Measurements from ENCODE around the gene TNPO1. TPM values are rescaled to one million over a fixed set of nuclear protein-coding genes. Genes with fewer than 3 reads are reported as not detected.

Gene TNPO1
- total and polyA plus RNA-seq, 9 of the 15 experiments (the other 6 are each of a cell fraction or from before 2014, with no cell fraction given), result 20.8 to 176 (median 97.9) TPM

DNA sequence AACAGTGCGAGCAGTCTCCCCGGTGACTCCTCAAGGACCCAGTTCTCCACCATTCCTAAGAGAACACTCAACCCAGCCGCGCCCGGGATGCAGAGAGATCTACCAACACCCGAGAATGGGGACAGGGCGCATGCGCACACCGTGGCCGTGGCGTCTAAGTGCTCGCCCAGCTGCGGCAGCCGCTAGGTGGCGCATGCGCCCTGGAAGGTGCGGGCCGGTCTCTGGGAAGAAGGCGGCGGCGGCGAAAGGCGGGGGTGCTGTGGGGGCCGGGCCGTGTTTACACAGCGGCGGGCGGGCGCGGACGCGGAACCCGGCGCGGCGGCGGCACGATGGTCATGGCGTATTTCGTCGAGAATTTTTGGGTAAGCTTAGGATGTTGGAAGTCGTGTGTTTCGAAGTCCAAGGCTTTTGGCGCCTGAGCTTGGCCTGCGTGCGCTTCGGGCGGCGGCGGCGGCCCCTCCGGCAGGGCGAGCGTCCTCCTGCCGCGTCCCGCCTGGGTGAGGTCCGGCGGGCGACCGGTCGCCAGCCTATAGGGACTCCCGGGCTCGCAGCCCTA is 139.4 kb downstream of the TNPO1 start, which contains the start of gene FCHO2 (continued):
- peak; percentile 94 for TF ChIP-seq RBFOX2 (IDR thresholded peaks at IDR 0.05; ENCODE audit: low read depth, low read length)
- TF ChIP-seq EGR1 (conservative IDR thresholded peaks at IDR 0.05), result peak; percentile 92
- 0 out of 2 replicates have a peak, but pooled peaks have one; percentile 17 for TF ChIP-seq CBFB (CRISPR knock-in tag; IDR thresholded peaks at IDR 0.05)
- TF ChIP-seq, protein P1, sequence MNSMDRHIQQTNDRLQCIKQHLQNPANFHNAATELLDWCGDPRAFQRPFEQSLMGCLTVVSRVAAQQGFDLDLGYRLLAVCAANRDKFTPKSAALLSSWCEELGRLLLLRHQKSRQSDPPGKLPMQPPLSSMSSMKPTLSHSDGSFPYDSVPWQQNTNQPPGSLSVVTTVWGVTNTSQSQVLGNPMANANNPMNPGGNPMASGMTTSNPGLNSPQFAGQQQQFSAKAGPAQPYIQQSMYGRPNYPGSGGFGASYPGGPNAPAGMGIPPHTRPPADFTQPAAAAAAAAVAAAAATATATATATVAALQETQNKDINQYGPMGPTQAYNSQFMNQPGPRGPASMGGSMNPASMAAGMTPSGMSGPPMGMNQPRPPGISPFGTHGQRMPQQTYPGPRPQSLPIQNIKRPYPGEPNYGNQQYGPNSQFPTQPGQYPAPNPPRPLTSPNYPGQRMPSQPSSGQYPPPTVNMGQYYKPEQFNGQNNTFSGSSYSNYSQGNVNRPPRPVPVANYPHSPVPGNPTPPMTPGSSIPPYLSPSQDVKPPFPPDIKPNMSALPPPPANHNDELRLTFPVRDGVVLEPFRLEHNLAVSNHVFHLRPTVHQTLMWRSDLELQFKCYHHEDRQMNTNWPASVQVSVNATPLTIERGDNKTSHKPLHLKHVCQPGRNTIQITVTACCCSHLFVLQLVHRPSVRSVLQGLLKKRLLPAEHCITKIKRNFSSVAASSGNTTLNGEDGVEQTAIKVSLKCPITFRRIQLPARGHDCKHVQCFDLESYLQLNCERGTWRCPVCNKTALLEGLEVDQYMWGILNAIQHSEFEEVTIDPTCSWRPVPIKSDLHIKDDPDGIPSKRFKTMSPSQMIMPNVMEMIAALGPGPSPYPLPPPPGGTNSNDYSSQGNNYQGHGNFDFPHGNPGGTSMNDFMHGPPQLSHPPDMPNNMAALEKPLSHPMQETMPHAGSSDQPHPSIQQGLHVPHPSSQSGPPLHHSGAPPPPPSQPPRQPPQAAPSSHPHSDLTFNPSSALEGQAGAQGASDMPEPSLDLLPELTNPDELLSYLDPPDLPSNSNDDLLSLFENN (IDR thresholded peaks at IDR 0.05; ENCODE audit: low read depth in 2 of 2, low read length in 2 of 2), result peak in 1 of 2 experiments; percentile 65; a peak in 1 of 4 replicates
- TF ChIP-seq GTF2E2 (tag; IDR thresholded peaks at IDR 0.05), result peak; percentile 73; the same call in 1 of the 2 replicates
- TF ChIP-seq KLF16 (IDR thresholded peaks at IDR 0.05), result peak; percentile 25; the same call in 1 of the 2 replicates
- TF ChIP-seq ARID2 (IDR thresholded peaks at IDR 0.05), result no peak
- TF ChIP-seq KDM5B (IDR thresholded peaks at IDR 0.05; ENCODE audit: insufficient replicate concordance, low read depth, low read length), result peak; percentile 72
- peak; percentile 82 to 86; a peak in 3 of 4 replicates for TF ChIP-seq MAZ (CRISPR knock-in tag; conservative IDR thresholded peaks at IDR 0.05 in 1 of 2, IDR thresholded peaks at IDR 0.05 in 1 of 2)
- TF ChIP-seq ZNF224 (CRISPR knock-in tag; IDR thresholded peaks at IDR 0.05), result 0 out of 2 replicates have a peak, but pooled peaks have one; percentile 59
- no peak for TF ChIP-seq ATF1 (CRISPR knock-in tag; IDR thresholded peaks at IDR 0.05)
- TF ChIP-seq ATF1 (tag; IDR thresholded peaks at IDR 0.05), result peak; percentile 74
- TF ChIP-seq MYC (IDR thresholded peaks at IDR 0.05; ENCODE audit: low read depth, low read length), result peak; percentile 66
- TF ChIP-seq MYC (CRISPR knock-in tag; IDR thresholded peaks at IDR 0.05; ENCODE audit: borderline replicate concordance, low read depth), result no peak
- TF ChIP-seq ELF1 (tag; IDR thresholded peaks at IDR 0.05), result peak; percentile 54; the same call in 1 of the 2 replicates
- TF ChIP-seq GABPA (tag; conservative IDR thresholded peaks at IDR 0.05; ENCODE audit: low read depth), result no peak; the same call in 1 of the 2 replicates
- no peak for TF ChIP-seq BRCA1 (IDR thresholded peaks at IDR 0.05)
- no peak for TF ChIP-seq BRCA1 (CRISPR knock-in tag; IDR thresholded peaks at IDR 0.05)
- TF ChIP-seq DMBX1 (CRISPR knock-in tag; IDR thresholded peaks at IDR 0.05; ENCODE audit: borderline replicate concordance), result no peak
- 0 out of 2 replicates have a peak, but pooled peaks have one; percentile 18 for TF ChIP-seq PHF21A (IDR thresholded peaks at IDR 0.05; ENCODE audit: borderline replicate concordance, low read depth)
- TF ChIP-seq, protein P2, sequence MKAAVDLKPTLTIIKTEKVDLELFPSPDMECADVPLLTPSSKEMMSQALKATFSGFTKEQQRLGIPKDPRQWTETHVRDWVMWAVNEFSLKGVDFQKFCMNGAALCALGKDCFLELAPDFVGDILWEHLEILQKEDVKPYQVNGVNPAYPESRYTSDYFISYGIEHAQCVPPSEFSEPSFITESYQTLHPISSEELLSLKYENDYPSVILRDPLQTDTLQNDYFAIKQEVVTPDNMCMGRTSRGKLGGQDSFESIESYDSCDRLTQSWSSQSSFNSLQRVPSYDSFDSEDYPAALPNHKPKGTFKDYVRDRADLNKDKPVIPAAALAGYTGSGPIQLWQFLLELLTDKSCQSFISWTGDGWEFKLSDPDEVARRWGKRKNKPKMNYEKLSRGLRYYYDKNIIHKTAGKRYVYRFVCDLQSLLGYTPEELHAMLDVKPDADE (conservative IDR thresholded peaks at IDR 0.05; ENCODE audit: control insufficient read depth, low read depth, low read length), result peak; percentile 51; the same call in 1 of the 2 replicates
- no peak for TF ChIP-seq RBM14 (IDR thresholded peaks at IDR 0.05; ENCODE audit: borderline replicate concordance, insufficient read depth, low read depth, low read length)
- no peak for TF ChIP-seq EWSR1 (IDR thresholded peaks at IDR 0.05; ENCODE audit: borderline replicate concordance, low read depth, partially characterized antibody)
- TF ChIP-seq FOXK2 (conservative IDR thresholded peaks at IDR 0.05 in 1 of 2, IDR thresholded peaks at IDR 0.05 in 1 of 2; ENCODE audit: low read depth in 2 of 2), result peak; percentile 93
- peak; percentile 44; the same call in 1 of the 2 replicates for TF ChIP-seq NCOR1 (IDR thresholded peaks at IDR 0.05)
